22Rv1 (cell line): Measurements from ENCODE around the gene DISC1.

Source experiments
- CTCF ChIP-seq: fragments of 450-650 bp; IDR thresholded peaks from 2 replicates; pipeline ENCODE4 v1.5.1; 2017; ENCODE audit warnings: mild to moderate bottlenecking
- ZFX ChIP-seq: fragments of 450-650 bp; IDR thresholded peaks from 2 replicates; pipeline ENCODE4 v1.6.1; 2017; ENCODE audit warnings: antibody characterized with exemption, borderline replicate concordance

DNA sequence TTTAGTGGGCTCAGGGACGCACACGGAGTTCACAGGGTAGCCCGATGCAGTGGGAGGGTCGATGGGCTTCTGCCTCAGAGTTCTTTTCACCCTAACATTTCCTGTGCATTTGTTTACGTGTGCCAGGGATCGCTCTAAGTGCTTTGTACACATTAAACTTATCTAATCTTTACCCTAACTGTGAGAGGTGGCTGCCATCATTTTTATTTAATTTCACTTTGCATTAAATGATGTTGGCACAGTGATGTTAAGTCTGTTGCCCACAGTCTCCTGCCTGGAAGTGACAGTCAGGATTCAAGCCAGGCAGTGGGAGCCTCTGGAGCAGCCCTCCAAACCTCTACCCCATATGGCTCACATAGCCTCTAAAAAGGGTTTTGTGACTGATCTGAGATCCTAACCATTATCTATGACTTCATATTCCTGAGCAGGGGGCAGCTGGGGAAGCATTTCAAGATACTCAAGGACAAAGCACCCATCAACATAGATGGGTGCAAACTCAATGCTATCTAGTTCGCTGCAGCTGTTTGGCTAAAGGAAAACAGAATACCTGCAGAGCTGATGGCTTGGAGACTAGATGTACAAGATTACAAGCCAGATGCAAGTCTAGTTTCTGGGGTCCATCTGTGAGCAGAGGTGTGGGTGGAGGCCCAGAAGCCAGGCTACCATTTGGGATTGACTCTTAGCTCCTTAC, 303.8 kb downstream of the DISC1 start:
- TF ChIP-seq CTCF (no peak), ZFX (no peak)
